Stimulated activated naive CD8-positive, alpha-beta T cell treated with anti-CD3 and anti-CD28 coated beads, Interleukin-15, Interleukin-2, amounts not matched to agents 100 U/mL and 50 U/mL, for 24 hours (primary cell): ENCODE results near the gene GHRHR.
A peak's percentile ranks its signal among the peaks of the same experiment; 100 is the strongest.

Source experiments
- ATAC-seq: fragments of 150-1000 bp; cut with Tn5 transposase; one replicate; pipeline ENCODE4 v1.10.0; 2021
- DNase-seq: peaks from one replicate; pipeline ENCODE4 v3.0.0; 2021

The GHRHR gene

GRCh38 chr7:30928254-30928872, 35.4 kb upstream of the GHRHR start:
- DNase-seq, result no peak

GRCh38 chr7:30929686-30930085, 34.1 kb upstream of the GHRHR start:
- DNase-seq (no peak), ATAC-seq (no peak)

More at GRCh38 chr7:30928254-30928872, 35.4 kb upstream of the GHRHR start:
- no peak for ATAC-seq

DNA sequence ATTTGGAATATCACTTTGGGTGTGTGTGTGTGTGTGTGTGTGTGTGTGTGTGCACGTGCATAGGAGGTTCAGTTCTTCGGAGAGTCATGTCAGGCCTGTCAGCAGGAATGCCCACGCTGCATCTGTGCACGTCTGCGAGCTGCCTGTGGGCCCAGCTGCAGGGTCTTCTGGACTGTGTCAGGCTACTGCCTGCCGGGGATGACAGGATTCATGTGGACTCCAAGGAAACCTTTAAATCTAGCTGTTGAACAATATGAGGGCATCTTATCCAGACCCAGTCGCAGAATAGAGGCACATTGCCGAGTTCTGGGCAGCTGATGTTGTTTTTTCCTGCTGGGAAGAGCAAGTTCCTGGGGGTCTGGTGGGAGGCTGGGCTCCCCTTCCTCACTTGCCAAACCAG, 33.1 kb upstream of the GHRHR start:
- ATAC-seq (no peak), DNase-seq (no peak)

DNA sequence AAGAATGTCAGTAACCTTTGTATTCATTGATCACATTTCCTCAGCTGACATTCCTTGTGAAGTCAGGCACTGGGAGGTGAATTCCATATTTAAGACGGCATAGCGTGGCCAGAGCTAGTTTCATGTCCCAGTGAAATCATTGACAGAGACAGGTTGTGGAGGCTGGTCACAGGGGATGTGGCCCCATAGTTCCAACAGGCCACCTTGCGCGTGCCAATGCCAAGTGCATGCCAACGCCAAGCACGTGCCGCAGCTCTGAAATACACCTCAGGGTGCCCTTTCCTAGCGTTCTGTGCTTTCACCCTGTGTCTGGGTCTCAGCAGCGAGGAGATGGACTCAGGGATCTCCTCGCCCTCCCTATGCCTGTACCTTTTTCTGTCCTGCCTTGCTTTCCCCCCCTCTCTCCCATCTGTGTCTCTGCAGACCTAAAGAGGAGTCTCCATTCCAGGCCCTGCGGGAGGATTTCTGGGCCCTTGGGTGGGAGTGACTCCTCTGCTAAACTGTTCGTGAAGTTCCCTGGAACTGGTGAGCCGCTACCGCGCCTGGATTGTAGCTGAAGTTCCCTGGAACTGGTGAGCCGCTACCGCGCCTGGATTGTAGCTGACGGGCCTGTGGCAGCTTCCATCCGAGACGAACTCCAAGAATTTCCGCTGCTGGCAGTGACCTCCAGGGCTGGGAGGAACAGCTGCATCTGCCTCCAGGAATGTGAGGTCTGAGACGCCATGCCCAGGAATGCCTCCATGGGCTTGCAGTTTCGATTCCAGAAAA, 32.4 kb upstream of the GHRHR start:
- ATAC-seq (no peak), DNase-seq (no peak)

- ATAC-seq (no peak), DNase-seq (no peak)
These were observed 31.7 kb upstream of the GHRHR start for GRCh38 chr7:30931929-30932540.

- DNase-seq (no peak), ATAC-seq (no peak)
These were observed 31.2 kb upstream of the GHRHR start for GRCh38 chr7:30932562-30932961.

- no peak for ATAC-seq
- DNase-seq, result no peak
These were observed 30.4 kb upstream of the GHRHR start for GRCh38 chr7:30933124-30933974.

DNA sequence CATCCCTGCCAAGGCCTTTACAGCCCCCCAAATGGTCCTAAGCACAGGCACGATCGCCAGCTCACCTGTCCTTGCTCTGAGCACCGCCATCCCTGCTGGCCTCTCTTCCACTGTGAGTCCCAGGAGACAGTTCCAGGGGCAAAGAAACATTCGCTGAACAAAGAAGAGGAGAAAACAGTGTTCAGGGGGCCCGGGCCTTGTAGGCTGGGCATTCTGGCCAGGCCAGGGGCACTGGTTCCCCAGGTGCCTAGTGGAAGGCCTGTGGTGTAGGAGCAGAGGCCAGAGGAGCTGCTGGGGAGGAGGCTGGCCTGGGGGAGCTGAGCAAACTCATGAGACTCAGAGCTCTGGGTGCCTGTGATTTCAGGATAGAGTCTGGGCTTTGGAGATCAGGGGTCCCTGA, 29.5 kb upstream of the GHRHR start:
- DNase-seq, result no peak
- no peak for ATAC-seq

GRCh38 chr7:30934732-30935568, 28.8 kb upstream of the GHRHR start:
- no peak for ATAC-seq
- DNase-seq, result no peak

GRCh38 chr7:30935569-30935877, 28.2 kb upstream of the GHRHR start:
- DNase-seq, result no peak

DNA sequence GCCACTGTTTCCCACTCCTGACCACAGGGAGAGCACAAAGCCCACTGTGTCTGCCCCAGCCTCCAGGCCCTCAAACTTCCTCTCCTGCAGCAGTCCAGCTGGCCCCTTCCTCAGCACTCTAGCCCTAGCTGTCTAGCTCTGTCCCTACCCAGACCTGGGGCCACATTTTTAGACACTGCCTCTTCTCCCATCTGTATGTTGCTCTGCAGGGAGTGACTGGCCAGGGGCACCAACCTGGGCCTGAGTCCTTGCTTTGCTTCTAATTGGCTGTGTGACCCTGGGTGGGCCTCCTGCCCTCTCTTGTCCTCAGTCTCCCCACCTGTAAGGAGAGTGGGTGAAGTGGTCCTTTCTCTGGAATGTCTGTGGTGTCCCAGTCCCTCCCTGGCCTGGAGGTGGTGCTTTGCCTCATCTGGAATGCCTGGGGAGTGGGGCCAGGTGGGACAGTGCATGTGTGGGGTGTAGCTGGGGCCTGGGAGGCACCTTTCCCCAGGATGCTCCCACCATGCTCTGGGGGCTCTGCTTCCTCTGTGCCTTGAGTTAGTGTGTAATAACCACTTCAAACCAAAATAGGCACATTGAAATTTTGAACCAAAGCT, 27.0 kb upstream of the GHRHR start:
- no peak for DNase-seq
- no peak for ATAC-seq

More at GRCh38 chr7:30935569-30935877, 28.2 kb upstream of the GHRHR start:
- ATAC-seq, result no peak

- ATAC-seq (no peak), DNase-seq (no peak)
These were observed 26.3 kb upstream of the GHRHR start for GRCh38 chr7:30937416-30937815.

GRCh38 chr7:30938435-30939316, 25.1 kb upstream of the GHRHR start:
- peak; percentile 57 for ATAC-seq

GRCh38 chr7:30941582-30942323, 22.0 kb upstream of the GHRHR start:
- no peak for DNase-seq
- ATAC-seq, result no peak

More at GRCh38 chr7:30938435-30939316, 25.1 kb upstream of the GHRHR start:
- DNase-seq, result peak; percentile 79

DNA sequence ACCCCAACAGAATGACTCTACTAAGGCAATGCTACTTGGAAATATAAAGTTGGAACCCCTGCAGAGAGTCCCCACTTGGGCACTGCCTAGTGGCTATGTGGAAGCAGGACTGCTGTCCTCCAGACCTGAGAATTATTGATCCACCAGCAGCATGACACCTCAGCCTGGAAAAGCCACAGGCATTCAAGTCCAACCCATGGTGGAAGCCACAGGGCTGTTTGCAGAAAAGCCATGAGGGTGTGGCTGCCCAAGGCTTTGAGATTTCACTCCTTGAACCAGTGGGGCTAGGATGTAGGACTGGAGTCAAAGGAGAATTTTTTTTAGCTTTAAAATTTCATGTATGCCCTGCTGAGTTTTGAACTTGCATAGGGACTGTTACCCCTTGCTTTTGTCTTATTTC, 13.6 kb upstream of the GHRHR start:
- DNase-seq (no peak), ATAC-seq (no peak)

DNA sequence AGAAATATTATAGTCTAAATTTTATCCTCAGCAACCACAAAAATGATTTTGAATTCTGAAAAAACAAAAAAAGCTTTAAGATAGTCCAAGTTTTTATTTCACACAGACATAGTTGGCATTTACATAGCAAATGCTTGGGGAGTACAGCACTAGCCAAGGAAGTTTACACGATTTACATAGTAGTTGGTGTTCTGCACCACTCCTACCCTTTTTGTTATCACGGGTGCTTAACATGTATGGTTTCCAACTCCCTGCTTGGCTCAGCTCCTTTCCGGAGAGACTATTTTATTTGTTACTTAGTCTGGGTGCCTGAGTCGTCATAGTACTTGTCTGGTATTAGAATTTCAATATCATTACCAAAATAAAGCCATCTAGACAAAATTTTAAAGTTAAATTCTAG, 8.8 kb upstream of the GHRHR start:
- DNase-seq (no peak), ATAC-seq (no peak)

- DNase-seq (no peak), ATAC-seq (no peak)
These were observed 7.0 kb upstream of the GHRHR start for GRCh38 chr7:30956704-30957103.

DNA sequence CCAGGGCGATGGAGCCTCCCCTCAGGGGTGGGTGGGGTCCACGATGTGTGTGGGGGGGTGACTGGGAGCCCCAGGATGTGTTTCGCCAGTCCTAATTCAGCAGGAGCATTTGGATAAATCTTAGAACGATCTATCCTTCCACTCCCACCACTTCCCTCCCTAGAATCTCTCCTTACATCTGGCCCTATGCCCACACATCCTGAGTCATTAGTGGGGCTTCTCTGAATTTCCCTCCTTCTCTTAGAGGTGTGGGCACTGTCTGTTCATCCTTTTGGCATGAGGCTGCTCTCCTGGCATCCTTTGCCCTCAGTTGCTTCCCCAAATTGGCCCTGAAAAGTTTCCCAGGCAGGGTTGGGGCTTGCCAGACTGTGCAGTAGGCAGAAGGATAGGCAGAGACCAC, 1.6 kb downstream of the GHRHR start:
- no peak for ATAC-seq
- DNase-seq, result no peak

DNA sequence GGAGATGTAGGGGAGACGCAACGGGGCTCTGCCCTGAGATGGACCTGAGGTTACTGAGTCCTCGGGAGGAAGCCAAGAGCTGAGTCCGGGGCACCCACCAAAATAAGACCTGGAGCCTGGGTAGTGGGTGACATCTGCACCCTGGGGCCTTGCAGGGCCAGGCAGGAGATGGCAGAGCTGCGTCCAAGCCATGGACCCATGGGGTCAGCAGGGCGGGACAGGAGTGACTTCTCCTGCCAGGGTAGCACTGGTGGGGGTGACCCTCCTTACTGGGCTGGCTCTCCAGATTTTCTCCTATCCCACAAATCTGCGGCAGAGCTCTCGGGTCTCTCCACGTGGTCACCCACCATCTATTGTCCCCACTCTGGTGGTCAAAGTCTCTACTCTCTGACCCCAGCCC, 2.1 kb downstream of the GHRHR start:
- ATAC-seq, result no peak
- DNase-seq, result no peak

DNA sequence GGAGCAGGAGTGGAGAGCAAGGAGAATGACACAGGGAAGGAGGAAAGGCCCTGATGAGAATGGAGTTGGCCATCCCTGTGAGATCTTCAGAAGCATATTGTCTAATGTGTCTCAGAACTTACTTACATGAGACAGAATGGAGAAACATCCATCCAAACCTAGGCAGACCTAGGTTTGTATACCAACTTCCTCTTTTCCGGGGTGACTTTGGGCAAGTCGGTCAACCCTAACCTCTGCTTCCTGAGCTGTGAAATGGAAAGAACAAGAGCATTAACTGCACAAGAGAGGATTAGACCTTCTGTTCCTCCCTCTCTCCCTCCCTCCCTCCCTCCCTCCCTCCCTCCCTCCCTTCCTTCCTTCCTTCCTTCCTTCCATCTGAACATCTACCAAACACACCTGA, 4.5 kb downstream of the GHRHR start:
- ATAC-seq (no peak), DNase-seq (no peak)
